C4-2B (cell line): Measurements from ENCODE around the gene GNAI2.
A peak's percentile ranks its signal among the peaks of the same experiment; 100 is the strongest.

ENCODE experiments used
- H3K27ac ChIP-seq: fragments of 450-650 bp; 2 replicates; pipeline ENCODE4 v1.5.1; 2017
- ZFX ChIP-seq: fragments of 450-650 bp; IDR thresholded peaks from 2 replicates; pipeline ENCODE4 v1.6.1; 2017
- TF ChIP-seq, protein P1 (sequence below): fragments of 450-650 bp; conservative IDR thresholded peaks from 2 replicates; pipeline ENCODE4 v1.5.1; 2017; ENCODE audit warnings: mild to moderate bottlenecking

GNAI2 gene

DNA sequence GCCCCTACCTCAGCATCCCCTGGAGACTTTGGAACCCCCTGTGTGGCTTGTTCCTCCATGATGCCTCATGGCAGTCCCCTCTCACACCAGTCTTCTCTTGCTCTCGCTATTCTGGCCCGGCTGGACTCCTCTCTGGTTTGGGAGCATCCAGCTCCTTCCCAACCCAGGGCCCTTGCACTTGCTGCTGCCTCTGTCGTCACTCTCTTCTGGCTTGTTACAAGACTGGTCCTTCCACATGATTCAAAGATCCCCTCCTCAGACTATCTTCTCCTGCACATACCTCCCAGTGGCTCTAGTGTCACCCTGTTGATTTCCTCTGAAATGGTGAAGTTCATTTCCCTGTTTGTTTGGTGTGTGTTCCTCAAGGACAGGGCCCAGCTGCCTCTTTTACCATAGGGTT, 6.5 kb upstream of the GNAI2 start:
- no peak overlapping the region; the same call in 1 of the 2 replicates for H3K27ac ChIP-seq
- TF ChIP-seq ZFX, result no peak
- TF ChIP-seq, protein P1, sequence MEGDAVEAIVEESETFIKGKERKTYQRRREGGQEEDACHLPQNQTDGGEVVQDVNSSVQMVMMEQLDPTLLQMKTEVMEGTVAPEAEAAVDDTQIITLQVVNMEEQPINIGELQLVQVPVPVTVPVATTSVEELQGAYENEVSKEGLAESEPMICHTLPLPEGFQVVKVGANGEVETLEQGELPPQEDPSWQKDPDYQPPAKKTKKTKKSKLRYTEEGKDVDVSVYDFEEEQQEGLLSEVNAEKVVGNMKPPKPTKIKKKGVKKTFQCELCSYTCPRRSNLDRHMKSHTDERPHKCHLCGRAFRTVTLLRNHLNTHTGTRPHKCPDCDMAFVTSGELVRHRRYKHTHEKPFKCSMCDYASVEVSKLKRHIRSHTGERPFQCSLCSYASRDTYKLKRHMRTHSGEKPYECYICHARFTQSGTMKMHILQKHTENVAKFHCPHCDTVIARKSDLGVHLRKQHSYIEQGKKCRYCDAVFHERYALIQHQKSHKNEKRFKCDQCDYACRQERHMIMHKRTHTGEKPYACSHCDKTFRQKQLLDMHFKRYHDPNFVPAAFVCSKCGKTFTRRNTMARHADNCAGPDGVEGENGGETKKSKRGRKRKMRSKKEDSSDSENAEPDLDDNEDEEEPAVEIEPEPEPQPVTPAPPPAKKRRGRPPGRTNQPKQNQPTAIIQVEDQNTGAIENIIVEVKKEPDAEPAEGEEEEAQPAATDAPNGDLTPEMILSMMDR, result no peak

DNA sequence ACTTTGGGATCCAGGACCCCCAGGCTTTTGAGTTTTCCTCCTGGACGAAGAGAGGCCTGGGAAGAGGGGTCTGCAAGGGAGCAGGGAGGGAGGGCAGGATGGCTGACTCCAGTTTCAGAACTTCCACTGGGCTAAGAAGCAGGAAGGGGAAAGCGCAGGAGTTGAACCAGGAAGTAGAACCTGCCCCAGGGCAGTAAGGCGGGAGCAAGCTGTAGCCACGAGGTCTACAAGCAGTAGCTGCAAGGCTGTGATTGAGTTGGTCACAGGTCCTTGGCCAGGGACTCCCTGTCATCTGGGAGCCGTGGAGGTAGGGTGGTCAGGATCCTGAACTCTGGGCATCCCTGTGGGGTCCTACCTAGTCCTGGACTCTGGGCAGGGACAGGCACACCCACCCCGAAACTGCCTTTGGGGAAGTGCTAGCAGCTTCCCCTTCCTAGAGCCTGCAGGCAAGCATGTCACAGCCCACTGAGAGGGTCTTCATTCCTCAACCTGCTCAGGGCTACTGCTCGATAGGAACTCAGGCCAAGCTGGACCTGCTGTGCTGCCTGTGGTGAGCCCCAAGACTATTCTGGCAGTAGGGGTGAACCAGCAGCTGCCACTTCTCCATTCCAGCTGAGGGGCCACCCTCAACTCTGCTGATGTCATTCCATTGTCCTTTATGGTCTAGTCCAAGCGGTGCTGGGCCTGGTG, 5.8 kb upstream of the GNAI2 start:
- TF ChIP-seq, protein P1, result no peak
- TF ChIP-seq ZFX, result no peak
- 0 out of 2 replicates have a peak overlapping the region, but pooled peaks have one; percentile 4 for H3K27ac ChIP-seq

DNA sequence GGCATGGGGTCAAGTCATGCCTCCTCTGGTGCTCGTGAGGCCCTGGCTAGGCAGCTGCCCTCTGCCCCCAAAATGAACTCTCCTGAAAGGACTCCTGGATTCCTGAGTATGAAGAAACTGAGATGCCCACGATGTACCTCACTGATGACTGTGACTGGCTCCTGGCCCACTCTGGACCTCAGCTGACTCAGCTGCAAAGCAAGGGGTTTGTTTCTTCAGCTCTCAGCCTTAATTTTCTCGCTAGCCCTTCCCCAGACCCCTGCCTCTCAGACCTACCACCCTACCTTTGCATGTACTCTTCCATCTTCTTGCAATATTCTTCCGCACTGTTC, 5.2 kb upstream of the GNAI2 start:
- no peak for TF ChIP-seq ZFX
- TF ChIP-seq, protein P1, result no peak

DNA sequence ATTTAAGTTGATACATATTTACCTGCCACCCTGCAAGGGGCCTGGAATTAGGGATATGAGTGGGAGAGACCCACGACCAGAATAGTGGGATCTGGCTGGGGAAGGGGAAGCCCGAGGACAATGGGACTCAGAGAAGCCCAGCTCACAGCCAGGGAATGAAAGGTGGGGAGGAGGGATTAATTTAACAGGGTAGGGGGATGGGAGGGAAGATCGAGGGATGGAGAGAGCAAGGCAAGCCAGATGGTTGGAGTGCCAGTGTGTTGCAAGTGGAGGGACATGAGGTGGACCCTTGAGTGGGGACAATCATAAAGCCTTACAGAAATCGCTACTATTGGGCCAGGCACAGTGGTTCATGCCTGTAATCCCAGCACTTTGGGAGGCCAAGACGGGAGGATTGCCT, 4.4 kb upstream of the GNAI2 start:
- TF ChIP-seq ZFX, result no peak
- TF ChIP-seq, protein P1, result no peak
- H3K27ac ChIP-seq, result no peak overlapping the region

More for the DNA sequence above, 5.2 kb upstream of the GNAI2 start:
- H3K27ac ChIP-seq, result no peak overlapping the region

DNA sequence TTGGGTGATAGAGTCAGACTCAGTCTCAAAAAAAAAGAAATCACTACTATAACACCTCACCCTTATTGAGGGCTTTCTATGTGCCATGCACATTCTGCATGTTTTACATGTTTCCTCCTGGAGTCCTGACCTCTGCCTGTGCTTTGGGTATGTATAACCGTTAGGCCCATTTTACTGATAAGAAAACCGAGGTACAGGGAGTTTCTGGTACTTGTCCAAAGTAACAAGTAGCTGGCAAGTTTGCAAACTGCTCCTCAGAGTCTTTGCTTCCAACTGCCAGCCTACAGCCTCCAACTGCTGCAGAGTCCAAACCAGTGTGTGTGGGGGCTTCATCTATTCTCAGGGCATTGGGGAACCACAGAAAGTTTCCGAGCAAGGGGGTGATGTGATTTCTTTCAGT, 3.7 kb upstream of the GNAI2 start:
- H3K27ac ChIP-seq, result no peak overlapping the region

DNA sequence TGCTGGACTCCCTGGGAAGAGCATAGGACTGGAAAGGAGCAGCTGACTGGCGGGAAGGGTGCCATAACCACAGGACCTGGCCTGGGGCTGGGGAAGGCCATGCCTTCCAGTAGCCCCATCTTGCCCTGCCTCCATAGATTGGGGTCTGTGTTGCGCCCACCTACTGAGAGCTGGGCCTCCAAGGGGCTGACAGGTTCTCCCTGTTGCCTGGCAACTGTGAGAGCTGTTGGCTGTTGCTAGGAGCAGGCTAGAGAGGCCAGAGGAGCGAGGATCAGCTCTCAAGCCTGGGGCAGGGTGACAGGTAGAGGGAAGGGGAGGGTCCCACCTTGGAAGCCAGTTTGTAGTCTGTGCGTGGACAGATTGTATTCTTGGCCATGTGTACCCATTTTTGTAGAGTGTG, 2.8 kb upstream of the GNAI2 start:
- no peak for TF ChIP-seq ZFX
- TF ChIP-seq, protein P1, result no peak
- H3K27ac ChIP-seq, result no peak overlapping the region

More for the DNA sequence above, 3.7 kb upstream of the GNAI2 start:
- TF ChIP-seq, protein P1, result no peak
- no peak for TF ChIP-seq ZFX

DNA sequence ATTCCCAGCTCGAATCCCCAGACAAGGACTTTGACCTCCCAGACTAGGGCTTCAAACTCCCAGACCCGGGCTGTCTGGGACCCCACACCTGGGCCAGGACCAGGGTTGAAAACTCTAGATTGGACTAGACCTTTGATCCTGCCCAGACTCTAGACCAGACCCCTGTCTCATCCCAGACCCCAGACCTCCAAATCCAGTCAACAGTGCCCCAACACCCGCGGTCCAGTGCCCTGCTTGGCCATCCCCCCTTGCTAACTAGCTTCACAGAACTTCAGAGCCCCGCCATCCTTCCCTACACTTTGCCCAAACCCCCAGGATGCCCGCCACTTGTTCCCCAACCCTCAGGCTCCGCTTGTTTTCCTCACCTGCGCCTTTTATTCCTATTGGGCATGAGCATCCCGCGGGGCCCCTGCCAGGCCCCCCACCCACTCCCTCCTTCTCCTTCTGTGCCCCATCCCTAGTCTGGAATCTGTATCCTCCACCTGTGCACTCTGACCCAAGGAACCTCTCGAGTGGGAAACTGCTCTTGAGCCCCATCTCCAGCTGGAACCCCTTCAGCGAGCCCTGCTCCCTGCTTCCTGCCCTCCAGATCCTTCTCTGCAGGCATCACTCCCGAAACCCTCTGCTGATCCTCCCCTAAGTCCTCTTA, 604 bp downstream of the GNAI2 start:
- H3K27ac ChIP-seq, result peak overlapping the region; percentile 53
- TF ChIP-seq ZFX, result no peak
